Body of pancreas (tissue), 4 donors: ENCODE results near the gene PGA5.

Source experiments
- POLR2A ChIP-seq, 3 donors: fragments of 450-650 bp; IDR thresholded peaks; one replicate each; pipeline ENCODE4 v1.6.1; 2016; ENCODE audit warnings: antibody characterized with exemption in 3 of 3, mild to moderate bottlenecking in 2 of 3
- TF ChIP-seq, protein P1 (sequence below), 7 experiments: fragments of 450-650 bp in 4 of 7; fragments of 200-600 bp in 3 of 7; sonication (generic) in 3 of 7; IDR thresholded peaks; one replicate each; pipeline ENCODE4 v1.5.1; 2016 to 2019; ENCODE audit warnings: antibody characterized with exemption in 7 of 7

DNA sequence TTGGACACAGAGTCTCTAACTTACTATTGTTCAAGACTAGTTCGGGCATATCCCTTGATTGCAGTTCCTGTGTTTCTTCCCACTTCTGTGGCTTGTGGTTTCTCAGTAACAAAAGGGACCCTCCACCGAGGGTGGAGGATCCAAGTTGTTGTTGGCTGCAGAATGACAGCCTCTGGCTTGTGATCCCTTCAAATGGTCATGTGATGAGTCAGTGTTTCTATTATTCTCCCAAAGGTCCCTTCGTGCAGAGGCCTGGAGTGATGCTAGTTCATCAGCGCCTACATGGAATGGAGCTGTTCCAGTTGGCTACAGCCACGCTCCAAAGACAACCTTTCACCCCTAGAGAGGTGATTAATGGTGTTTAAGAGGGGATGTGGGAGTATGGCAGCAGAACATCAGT lies 56.8 kb downstream of the PGA5 start:
- TF ChIP-seq, protein P1, sequence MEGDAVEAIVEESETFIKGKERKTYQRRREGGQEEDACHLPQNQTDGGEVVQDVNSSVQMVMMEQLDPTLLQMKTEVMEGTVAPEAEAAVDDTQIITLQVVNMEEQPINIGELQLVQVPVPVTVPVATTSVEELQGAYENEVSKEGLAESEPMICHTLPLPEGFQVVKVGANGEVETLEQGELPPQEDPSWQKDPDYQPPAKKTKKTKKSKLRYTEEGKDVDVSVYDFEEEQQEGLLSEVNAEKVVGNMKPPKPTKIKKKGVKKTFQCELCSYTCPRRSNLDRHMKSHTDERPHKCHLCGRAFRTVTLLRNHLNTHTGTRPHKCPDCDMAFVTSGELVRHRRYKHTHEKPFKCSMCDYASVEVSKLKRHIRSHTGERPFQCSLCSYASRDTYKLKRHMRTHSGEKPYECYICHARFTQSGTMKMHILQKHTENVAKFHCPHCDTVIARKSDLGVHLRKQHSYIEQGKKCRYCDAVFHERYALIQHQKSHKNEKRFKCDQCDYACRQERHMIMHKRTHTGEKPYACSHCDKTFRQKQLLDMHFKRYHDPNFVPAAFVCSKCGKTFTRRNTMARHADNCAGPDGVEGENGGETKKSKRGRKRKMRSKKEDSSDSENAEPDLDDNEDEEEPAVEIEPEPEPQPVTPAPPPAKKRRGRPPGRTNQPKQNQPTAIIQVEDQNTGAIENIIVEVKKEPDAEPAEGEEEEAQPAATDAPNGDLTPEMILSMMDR (IDR thresholded peaks at IDR 0.05) = no peak
- no peak for TF ChIP-seq POLR2A (IDR thresholded peaks at IDR 0.05)
